Ascending aorta (tissue), 2 donors: ENCODE results near the gene HIVEP1. TPM values are rescaled to one million over a fixed set of nuclear protein-coding genes. Genes with fewer than 3 reads are reported as not detected.

Experiments used
- DNase-seq, 2 donors: peaks; one replicate each; pipeline ENCODE4 v3.0.0-alpha.2; 2019; ENCODE audit warnings: low spot score in 2 of 2
- H3K27ac ChIP-seq, 2 donors: fragments of 200-600 bp; sonication (generic); one replicate each; pipeline ENCODE4 v1.5.1; 2016 to 2017; ENCODE audit warnings: mild to moderate bottlenecking in 1 of 2
- H3K27me3 ChIP-seq: fragments of 200-600 bp; sonication (generic); one replicate; pipeline ENCODE4 v1.5.1; 2017
- H3K36me3 ChIP-seq, 2 donors: fragments of 200-600 bp; sonication (generic); one replicate each; pipeline ENCODE4 v1.5.1; 2016
- H3K4me1 ChIP-seq, 2 donors: fragments of 200-600 bp; sonication (generic); one replicate each; pipeline ENCODE4 v1.5.1; 2016 to 2017; ENCODE audit warnings: mild to moderate bottlenecking in 1 of 2
- H3K4me3 ChIP-seq, 2 donors: fragments of 200-600 bp; sonication (generic); one replicate each; pipeline ENCODE4 v1.5.1; 2016 to 2017; ENCODE audit warnings: mild to moderate bottlenecking in 1 of 2
- H3K9me3 ChIP-seq, 2 donors: fragments of 200-600 bp; sonication (generic); one replicate each; pipeline ENCODE4 v1.5.1; 2016
- CTCF ChIP-seq, 3 experiments: fragments of 200-600 bp in 2 of 3; fragments of 450-650 bp in 1 of 3; sonication (generic) in 2 of 3; IDR thresholded peaks; one replicate each; pipeline ENCODE4 v1.5.1; 2016 to 2019; ENCODE audit warnings: antibody characterized with exemption in 3 of 3, mild to moderate bottlenecking in 1 of 3, moderate library complexity in 1 of 3
- intact Hi-C: fragments of 100-400 bp; cut with DNase I; formaldehyde crosslinking; loops from one replicate; pipeline ENCODE4 v1.15.1; 2023
- total RNA-seq: library from RNA; depleted of rRNA; stranded (reverse); fragments of >200 nt; gene quantifications from one replicate; pipeline ENCODE4 v1.1.0, GENCODE V29; 2016

HIVEP1 gene
- 31.7 TPM for total RNA-seq

GRCh38 chr6:12012038-12012557, at the start of gene HIVEP1:
Gene HIVEP1 (plus strand): TSS chr6:12012312. CDS start chr6:12015629, 3,317 bp downstream.
- H3K27me3 ChIP-seq = no peaks in the 10 kb centered on the region
- intact Hi-C loops = loop anchor here (5.0 kb wide), 5 partner anchors 200 to 475 kb away; partner anchors contain the start of genes EDN1 and TMEM170B
- peak within 1 kb of the TSS; percentile 85 to 97 for H3K4me3 ChIP-seq
- no peak for TF ChIP-seq CTCF (IDR thresholded peaks at IDR 0.05)
- H3K9me3 ChIP-seq = no peaks in the 10 kb centered on the region
- DNase-seq = peak in 1 of 2 donors; percentile 71
- peaks cover 6 to 12% of the 10 kb centered on the region in 2 donors for H3K4me1 ChIP-seq
- peaks cover 0 to 7% of the 10 kb centered on the region in 2 donors for H3K36me3 ChIP-seq
- peak within 1 kb of the TSS; percentile 98 to 99 for H3K27ac ChIP-seq

GRCh38 chr6:11963756-11964500, 48.2 kb upstream of the HIVEP1 start:
- intact Hi-C loops = no loop called here
- no peaks in the 10 kb centered on the region for H3K4me1 ChIP-seq
- H3K27me3 ChIP-seq = no peaks in the 10 kb centered on the region
- H3K36me3 ChIP-seq = no peaks in the 10 kb centered on the region
- no peak for TF ChIP-seq CTCF (IDR thresholded peaks at IDR 0.05)
- no peak for DNase-seq
- H3K9me3 ChIP-seq = no peaks in the 10 kb centered on the region
- no peak overlapping the region for H3K27ac ChIP-seq
- H3K4me3 ChIP-seq = no peak overlapping the region

- H3K27me3 ChIP-seq = no peaks in the 10 kb centered on the region
- H3K9me3 ChIP-seq = no peaks in the 10 kb centered on the region
- H3K27ac ChIP-seq = no peak overlapping the region
- DNase-seq = no peak
- no peak overlapping the region for H3K4me3 ChIP-seq
- H3K4me1 ChIP-seq = no peaks in the 10 kb centered on the region
- intact Hi-C loops = no loop called here
- H3K36me3 ChIP-seq = no peaks in the 10 kb centered on the region
- no peak for TF ChIP-seq CTCF (IDR thresholded peaks at IDR 0.05)
Measured at GRCh38 chr6:11964729-11965335, 47.3 kb upstream of the HIVEP1 start.

DNA sequence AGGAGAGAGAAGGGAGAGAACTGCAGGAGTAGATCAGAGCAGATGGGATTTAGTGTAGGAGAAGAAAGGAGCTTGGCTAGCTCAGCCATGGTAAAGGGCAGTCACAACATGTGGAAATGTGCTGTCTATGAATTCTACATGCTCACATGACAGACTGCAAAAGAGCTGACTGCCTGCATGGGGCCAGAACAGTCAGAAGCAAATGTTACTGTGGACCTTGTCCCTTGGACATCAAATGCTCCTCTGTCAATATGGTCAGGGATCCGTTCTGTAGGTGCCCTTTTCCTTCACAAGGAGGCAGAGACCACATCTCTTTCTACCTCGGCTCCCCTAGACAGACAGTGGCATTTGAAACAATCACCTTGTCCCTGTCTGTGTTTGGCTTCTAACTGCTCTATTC, 46.6 kb upstream of the HIVEP1 start:
- H3K4me3 ChIP-seq = no peak overlapping the region
- H3K27me3 ChIP-seq = no peaks in the 10 kb centered on the region
- H3K9me3 ChIP-seq = no peaks in the 10 kb centered on the region
- H3K27ac ChIP-seq = no peak overlapping the region
- no peaks in the 10 kb centered on the region for H3K4me1 ChIP-seq
- intact Hi-C loops = no loop called here
- no peaks in the 10 kb centered on the region for H3K36me3 ChIP-seq
- no peak for TF ChIP-seq CTCF (IDR thresholded peaks at IDR 0.05)
- no peak for DNase-seq

DNA sequence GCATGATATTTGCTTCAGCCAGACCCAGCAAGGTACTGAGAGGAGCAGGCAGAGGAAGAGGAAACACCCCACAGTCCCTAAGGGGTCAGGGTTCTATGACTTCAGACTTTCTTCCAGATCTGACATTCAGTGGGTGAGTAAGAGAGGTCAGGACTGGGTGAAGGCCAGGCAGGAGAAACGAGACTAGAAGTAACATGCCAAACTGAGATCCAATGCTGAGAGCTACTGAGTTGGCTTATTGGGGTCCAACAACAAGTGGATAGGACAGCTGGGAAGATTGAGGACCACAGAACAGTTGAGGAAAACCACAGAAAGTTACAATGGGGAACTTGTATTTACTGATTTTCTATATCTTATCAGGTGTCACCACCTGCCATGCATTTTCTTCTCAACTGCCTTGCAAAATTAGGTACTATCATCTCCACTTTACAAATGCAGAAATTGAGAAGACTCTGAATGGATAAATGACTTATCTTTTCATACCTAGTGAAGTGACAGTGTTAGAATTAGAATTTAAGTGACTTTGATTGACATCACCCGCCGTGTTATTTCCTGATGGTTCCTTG, 43.8 kb upstream of the HIVEP1 start:
- no peak for DNase-seq
- no peak overlapping the region for H3K27ac ChIP-seq
- no peaks in the 10 kb centered on the region for H3K36me3 ChIP-seq
- no peak overlapping the region for H3K4me3 ChIP-seq
- intact Hi-C loops = no loop called here
- no peak for TF ChIP-seq CTCF (IDR thresholded peaks at IDR 0.05)
- H3K9me3 ChIP-seq = no peaks in the 10 kb centered on the region
- no peaks in the 10 kb centered on the region for H3K4me1 ChIP-seq
- H3K27me3 ChIP-seq = no peaks in the 10 kb centered on the region
